Body of pancreas (tissue), 4 donors: ENCODE measurements around the gene GNAI1.

Source experiments
- CTCF ChIP-seq, 7 experiments: fragments of 450-650 bp in 4 of 7; fragments of 200-600 bp in 3 of 7; sonication (generic) in 3 of 7; IDR thresholded peaks; one replicate each; pipeline ENCODE4 v1.5.1; 2016 to 2019; ENCODE audit warnings: antibody characterized with exemption in 7 of 7
- POLR2A ChIP-seq, 3 donors: fragments of 450-650 bp; IDR thresholded peaks; one replicate each; pipeline ENCODE4 v1.6.1; 2016; ENCODE audit warnings: antibody characterized with exemption in 3 of 3, mild to moderate bottlenecking in 2 of 3

GRCh38 chr7:80253653-80254052, 119.0 kb downstream of the GNAI1 start:
- no peak for TF ChIP-seq CTCF (IDR thresholded peaks at IDR 0.05)
- TF ChIP-seq POLR2A (IDR thresholded peaks at IDR 0.05): no peak
